ENCODE measurements around the gene HSF2BP.
"Not testable (repeated sequence)": the region's sequence is repeated elsewhere in the genome, so short reads cannot be mapped to it uniquely, and the experiment has no call there.

HSF2BP gene

DNA sequence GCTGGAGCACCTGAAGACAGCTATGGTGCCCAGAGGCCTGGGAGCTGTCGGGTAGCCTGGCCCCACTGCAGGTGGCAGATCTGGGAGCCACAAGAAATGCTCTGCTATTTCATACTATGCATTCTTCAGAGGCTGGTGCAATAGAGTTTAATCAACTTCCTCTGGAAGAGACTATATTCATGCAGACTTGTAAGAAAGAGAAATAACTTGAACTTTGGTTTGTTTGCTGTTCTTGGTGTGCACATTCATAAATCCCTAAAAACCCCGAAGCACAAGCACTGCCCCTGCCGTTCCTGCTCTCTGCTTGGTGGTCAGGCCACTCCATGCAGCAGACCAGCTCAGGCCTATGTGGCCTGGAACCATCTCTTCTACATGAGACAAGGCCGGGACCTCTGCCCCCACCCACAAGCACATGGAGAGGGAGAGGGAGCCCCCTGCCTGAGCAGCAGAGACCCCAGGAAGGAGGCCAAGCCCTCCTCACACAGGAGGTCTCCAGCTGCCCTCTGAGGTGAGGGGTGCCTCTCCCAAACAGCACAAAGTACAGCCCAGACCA lies 142.9 kb downstream of the HSF2BP start:
- not testable (repeated sequence) for H3K27me3 ChIP-seq (ENCODE audit: control insufficient read depth, insufficient read depth, low read length); H3K36me3 ChIP-seq (ENCODE audit: control insufficient read depth, low read depth, low read length); H3K27ac ChIP-seq (ENCODE audit: low read length); H3K4me1 ChIP-seq (ENCODE audit: control insufficient read depth, low read depth, low read length); H3K9me3 ChIP-seq (ENCODE audit: control insufficient read depth, low read depth, low read length); H3K9ac ChIP-seq (ENCODE audit: low read length); H3K4me3 ChIP-seq (ENCODE audit: low read length)

DNA sequence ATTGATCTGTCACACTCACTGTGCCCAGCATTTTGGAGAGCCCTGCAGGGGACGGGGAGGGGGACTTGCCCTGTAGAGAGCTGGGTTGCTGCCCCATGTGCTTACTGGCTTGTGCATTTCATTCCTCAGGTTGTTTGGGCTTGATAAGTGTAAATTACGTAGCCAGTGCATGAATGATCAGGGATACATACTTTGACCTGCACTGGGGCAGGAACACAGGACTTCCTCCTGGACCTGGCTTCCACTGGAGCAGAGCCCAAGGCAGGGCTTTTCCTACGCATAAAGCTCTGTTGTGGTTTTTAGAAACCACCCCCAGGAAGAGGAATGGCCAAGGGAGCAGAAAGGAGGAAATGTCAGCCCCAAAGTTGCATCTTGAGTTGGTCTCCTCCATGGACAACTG lies 144.5 kb downstream of the HSF2BP start:
- not testable (repeated sequence) for H3K36me3 ChIP-seq (ENCODE audit: control insufficient read depth, low read depth, low read length); H3K27ac ChIP-seq (ENCODE audit: low read length); H3K27me3 ChIP-seq (ENCODE audit: control insufficient read depth, insufficient read depth, low read length); H3K9me3 ChIP-seq (ENCODE audit: control insufficient read depth, low read depth, low read length); H3K4me1 ChIP-seq (ENCODE audit: control insufficient read depth, low read depth, low read length); H3K4me3 ChIP-seq (ENCODE audit: low read length); H3K9ac ChIP-seq (ENCODE audit: low read length)

DNA sequence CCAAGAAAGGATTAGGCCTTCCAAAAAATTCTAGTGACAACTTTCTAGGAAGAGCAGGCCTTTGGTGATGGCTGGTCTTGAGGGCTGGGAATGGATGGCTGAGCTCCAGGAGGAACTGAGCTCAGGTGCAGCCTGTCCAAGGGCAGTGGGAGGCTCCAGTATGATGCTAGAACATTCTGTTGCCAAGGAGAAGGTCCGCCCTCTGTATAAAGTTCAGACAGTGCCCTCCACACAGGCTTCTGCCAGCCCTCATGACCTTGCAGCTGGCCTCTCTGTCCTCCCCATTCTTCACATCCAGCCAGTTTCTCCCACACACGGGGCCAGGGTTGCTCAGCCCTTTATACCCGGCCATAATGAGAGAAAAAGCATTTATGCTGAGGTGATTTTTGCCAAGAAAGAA lies 146.3 kb downstream of the HSF2BP start:
- H3K9ac ChIP-seq (ENCODE audit: low read length); H3K36me3 ChIP-seq (ENCODE audit: control insufficient read depth, low read depth, low read length); H3K4me3 ChIP-seq (ENCODE audit: low read length); H3K27ac ChIP-seq (ENCODE audit: low read length); H3K4me1 ChIP-seq (ENCODE audit: control insufficient read depth, low read depth, low read length); H3K27me3 ChIP-seq (ENCODE audit: control insufficient read depth, insufficient read depth, low read length); H3K9me3 ChIP-seq (ENCODE audit: control insufficient read depth, low read depth, low read length): not testable (repeated sequence)

DNA sequence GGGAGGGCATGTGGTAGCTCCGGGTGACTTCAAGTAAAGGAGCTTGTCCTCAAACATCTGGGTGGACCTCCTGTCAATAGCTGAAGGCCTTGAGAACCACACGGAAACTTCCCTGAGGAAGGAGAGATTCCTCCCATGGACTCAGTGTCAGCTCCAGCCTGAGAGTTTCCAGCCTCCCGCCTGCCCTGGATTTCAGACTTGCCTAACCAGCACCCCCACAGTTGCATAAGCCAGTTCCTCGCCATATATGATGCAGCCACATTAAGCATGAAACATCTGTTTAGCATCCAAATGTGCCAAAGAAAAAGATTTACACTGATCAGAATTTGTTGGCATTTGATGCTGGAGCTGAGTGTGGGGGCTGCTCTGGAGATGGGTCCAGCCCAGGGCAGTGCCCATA lies 148.1 kb downstream of the HSF2BP start:
- H3K9me3 ChIP-seq (ENCODE audit: control insufficient read depth, low read depth, low read length); H3K27me3 ChIP-seq (ENCODE audit: control insufficient read depth, insufficient read depth, low read length); H3K9ac ChIP-seq (ENCODE audit: low read length); H3K4me3 ChIP-seq (ENCODE audit: low read length); H3K4me1 ChIP-seq (ENCODE audit: control insufficient read depth, low read depth, low read length); H3K27ac ChIP-seq (ENCODE audit: low read length); H3K36me3 ChIP-seq (ENCODE audit: control insufficient read depth, low read depth, low read length): not testable (repeated sequence)

DNA sequence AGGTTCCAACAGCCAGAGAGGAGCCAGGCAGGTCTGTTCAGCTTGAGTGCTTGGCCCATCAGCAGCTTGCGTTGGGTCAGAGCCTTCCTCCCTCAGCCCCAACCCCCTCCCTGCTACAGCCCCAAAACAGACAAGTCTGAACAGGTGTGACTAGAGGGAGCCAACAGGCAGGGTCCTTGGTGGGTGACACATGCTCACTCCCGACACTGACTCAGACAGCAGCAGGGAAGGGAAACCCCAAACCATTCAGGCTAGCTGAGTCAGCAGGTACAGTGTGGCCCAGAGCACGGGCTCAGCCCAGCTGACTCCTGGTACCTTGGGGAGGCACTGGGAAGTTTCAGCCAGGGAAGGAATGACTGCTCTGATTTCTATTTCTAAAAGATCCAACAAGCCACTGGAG lies 148.6 kb downstream of the HSF2BP start:
- not testable (repeated sequence) for H3K4me1 ChIP-seq (ENCODE audit: control insufficient read depth, low read depth, low read length); H3K4me3 ChIP-seq (ENCODE audit: low read length); H3K27me3 ChIP-seq (ENCODE audit: control insufficient read depth, insufficient read depth, low read length); H3K36me3 ChIP-seq (ENCODE audit: control insufficient read depth, low read depth, low read length); H3K9ac ChIP-seq (ENCODE audit: low read length); H3K9me3 ChIP-seq (ENCODE audit: control insufficient read depth, low read depth, low read length); H3K27ac ChIP-seq (ENCODE audit: low read length)

DNA sequence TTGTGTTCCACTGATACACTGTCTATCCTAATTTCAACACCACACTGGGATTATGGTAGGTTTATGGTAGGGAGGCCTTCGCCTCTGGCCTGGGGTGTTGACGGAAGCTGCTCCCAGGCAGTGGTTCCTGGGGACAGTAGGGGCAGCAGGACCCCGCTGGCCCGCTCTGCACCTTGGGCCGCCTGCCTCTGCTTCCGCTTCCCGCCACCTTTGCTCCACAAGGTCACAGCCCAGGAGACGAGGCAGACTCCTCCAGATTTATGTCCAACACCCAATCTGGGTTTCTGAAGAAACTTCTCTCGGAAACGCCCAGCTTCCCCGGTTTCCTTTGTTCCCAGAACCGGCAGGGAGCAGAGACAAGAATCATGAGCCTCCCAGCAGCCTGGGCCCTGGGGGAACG lies 155.4 kb downstream of the HSF2BP start:
- not testable (repeated sequence) for H3K36me3 ChIP-seq (ENCODE audit: control insufficient read depth, low read depth, low read length); H3K4me1 ChIP-seq (ENCODE audit: control insufficient read depth, low read depth, low read length); H3K4me3 ChIP-seq (ENCODE audit: low read length); H3K9ac ChIP-seq (ENCODE audit: low read length); H3K27me3 ChIP-seq (ENCODE audit: control insufficient read depth, insufficient read depth, low read length); H3K27ac ChIP-seq (ENCODE audit: low read length); H3K9me3 ChIP-seq (ENCODE audit: control insufficient read depth, low read depth, low read length)

DNA sequence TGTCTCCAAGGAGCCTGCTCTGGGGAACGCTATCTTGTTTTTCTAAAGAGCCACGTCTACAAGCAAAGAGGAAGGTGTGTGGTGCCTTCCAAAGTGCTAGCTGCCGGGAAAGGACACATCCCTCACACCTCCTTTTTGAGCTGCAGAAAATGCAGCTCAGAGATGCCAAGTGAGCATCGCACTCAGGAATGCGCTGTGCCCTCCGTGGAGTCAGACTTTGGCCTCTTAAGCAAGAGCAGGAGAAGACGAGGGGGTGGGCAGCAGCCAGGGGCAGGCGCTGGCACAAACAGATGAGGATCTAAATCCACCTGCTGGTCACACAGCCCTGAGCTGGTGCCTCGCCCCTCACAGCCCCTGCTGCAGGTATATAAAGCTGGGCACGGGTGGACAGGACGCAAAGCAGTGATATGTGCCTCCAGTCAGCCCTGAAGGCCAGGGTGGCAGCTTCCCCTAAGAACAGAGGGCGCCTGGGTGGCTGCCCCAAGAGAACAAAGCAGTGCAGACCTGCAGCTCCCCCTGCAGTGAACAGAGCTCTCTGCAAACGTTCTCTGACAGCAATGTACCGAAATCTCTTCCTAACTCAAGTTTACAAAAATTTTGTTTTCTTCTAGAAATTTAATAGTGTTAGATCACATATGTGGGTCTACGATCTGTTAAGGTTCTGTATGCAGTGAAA lies 156.1 kb downstream of the HSF2BP start:
- not testable (repeated sequence) for H3K36me3 ChIP-seq (ENCODE audit: control insufficient read depth, low read depth, low read length); H3K27me3 ChIP-seq (ENCODE audit: control insufficient read depth, insufficient read depth, low read length); H3K4me3 ChIP-seq (ENCODE audit: low read length); H3K9me3 ChIP-seq (ENCODE audit: control insufficient read depth, low read depth, low read length); H3K4me1 ChIP-seq (ENCODE audit: control insufficient read depth, low read depth, low read length); H3K9ac ChIP-seq (ENCODE audit: low read length); H3K27ac ChIP-seq (ENCODE audit: low read length)

DNA sequence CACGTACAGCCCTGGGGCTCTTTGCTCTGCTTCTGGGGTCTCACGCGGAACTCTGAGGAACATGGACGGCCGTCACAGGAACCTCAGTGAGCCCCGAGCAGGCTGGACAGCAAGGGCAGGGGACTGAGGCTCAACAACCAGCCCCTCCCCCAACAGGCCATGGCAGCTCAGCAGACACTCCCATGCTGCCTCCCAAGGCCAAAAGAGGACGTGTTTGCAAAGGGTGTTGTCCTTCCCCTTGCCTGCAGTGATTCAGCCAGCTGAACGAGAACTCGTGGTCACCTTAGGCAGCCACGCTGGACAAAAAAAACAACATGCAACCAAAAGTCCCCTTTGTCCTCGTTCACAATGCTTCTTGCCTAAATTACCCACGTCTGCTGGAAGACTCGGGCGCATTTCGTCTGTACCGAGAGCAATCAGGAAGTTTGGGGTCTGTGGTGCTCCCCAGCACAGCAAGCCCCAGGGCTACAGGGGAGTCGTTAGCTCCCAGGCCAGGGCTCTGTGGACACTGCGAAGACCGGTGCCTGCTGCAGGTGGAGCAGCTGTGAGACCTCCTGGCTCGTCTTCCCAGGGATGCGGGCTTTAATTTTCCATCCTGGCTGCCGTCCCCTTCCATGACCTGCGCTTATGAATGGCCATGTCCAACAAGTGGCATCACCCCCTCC lies 156.7 kb downstream of the HSF2BP start:
- H3K4me3 ChIP-seq (ENCODE audit: low read length); H3K9me3 ChIP-seq (ENCODE audit: control insufficient read depth, low read depth, low read length); H3K9ac ChIP-seq (ENCODE audit: low read length); H3K36me3 ChIP-seq (ENCODE audit: control insufficient read depth, low read depth, low read length); H3K27me3 ChIP-seq (ENCODE audit: control insufficient read depth, insufficient read depth, low read length); H3K27ac ChIP-seq (ENCODE audit: low read length); H3K4me1 ChIP-seq (ENCODE audit: control insufficient read depth, low read depth, low read length): not testable (repeated sequence)

DNA sequence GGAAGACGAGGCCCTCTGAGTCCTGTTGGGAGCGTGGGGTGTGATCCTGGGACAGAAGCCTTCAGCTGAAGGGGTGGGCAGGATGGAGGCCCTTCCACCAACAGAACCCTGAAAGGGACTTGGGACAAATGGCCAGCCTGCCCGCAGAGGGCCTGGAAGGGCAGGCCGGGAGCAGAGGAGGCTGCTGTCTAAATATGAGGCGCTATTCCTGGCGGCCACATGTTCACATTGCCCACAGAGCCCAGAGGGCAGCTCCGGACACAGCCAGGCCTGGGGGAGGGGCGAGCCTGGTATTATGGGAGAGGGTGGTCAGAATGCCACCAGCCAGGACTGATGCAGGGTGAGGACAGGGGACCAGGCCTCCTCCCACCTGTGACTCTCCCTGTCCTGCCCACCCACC lies 160.4 kb downstream of the HSF2BP start:
- H3K27me3 ChIP-seq (ENCODE audit: control insufficient read depth, insufficient read depth, low read length); H3K9ac ChIP-seq (ENCODE audit: low read length); H3K36me3 ChIP-seq (ENCODE audit: control insufficient read depth, low read depth, low read length); H3K9me3 ChIP-seq (ENCODE audit: control insufficient read depth, low read depth, low read length); H3K4me3 ChIP-seq (ENCODE audit: low read length); H3K27ac ChIP-seq (ENCODE audit: low read length); H3K4me1 ChIP-seq (ENCODE audit: control insufficient read depth, low read depth, low read length): not testable (repeated sequence)

DNA sequence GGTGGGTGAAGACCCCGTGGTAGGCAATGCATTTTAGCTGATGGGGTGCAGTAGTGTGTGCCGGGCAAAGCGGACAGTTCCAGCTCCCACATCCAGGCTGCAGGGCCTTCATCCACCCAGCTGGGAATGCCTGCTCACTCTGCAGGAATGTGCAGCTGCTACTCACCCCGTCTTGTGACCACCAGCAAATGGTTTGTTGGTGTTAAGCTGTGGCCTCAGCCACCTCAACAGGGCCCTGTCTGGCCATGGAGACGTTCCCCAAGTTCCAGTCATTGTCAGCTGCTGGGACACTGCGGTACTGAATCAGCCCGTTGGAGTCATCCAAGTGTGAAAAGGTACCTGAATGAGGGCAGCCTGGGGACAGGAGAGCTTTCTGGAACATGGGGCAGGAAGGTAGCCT lies 161.2 kb downstream of the HSF2BP start:
- not testable (repeated sequence) for H3K9ac ChIP-seq (ENCODE audit: low read length); H3K9me3 ChIP-seq (ENCODE audit: control insufficient read depth, low read depth, low read length); H3K4me1 ChIP-seq (ENCODE audit: control insufficient read depth, low read depth, low read length); H3K36me3 ChIP-seq (ENCODE audit: control insufficient read depth, low read depth, low read length); H3K27ac ChIP-seq (ENCODE audit: low read length); H3K4me3 ChIP-seq (ENCODE audit: low read length); H3K27me3 ChIP-seq (ENCODE audit: control insufficient read depth, insufficient read depth, low read length)

DNA sequence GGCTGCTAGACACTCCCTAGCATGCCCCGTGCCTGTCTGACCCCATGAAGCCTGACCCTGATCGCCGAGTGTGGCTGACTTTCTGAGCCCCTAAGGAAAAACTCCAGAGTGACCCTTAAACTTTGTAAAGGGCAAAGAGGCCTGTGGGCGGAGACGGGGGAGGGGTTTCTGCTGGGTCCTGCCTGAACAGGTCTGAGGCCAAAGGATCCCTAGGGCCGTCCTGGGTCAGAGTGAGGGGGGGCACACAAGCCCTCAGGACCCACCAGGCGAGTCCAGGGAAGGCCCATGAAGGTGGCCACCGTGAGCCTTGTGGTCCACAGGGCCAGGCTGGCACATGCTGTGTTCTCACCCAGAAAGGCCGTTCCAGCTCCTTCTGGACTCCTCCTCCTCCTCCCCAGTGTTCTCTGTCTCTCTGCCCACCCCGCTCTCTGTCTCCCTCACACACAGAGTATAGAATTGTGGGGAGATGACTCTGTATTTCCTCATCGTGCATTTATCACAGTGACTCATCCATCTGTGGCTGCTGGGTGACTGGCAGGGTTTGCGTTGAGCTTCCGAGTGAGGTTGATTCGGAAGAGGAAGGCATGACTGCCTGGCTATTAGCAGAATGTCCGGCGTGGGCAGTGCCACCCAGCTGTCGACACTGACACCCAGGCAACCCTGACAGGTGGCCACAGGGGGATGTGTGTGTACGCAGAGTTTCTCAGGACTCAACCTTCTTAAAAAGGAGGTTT lies 164.8 kb downstream of the HSF2BP start:
- H3K4me1 ChIP-seq (ENCODE audit: control insufficient read depth, low read depth, low read length); H3K27me3 ChIP-seq (ENCODE audit: control insufficient read depth, insufficient read depth, low read length); H3K27ac ChIP-seq (ENCODE audit: low read length): not testable (repeated sequence)

DNA sequence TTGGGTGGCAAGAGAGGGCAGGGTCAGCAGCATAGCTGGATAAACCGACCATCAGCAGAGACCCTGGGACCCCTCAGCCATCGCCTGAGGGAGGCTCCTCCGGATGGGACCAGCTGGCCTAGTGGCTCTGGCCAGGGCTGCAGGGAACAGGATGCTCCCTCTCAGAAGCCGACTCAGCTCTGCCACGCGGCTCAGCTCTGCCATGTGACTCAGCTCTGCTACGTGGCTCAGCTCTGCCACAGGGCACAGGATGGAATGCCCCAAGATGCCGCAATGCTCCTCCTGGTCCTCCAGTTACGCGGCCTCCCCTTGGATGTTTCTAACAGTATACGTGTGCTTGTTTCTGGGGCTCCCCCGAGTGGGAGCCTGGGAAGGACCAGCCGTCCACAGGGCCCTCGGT lies 165.8 kb downstream of the HSF2BP start:
- H3K27me3 ChIP-seq (ENCODE audit: control insufficient read depth, insufficient read depth, low read length); H3K4me1 ChIP-seq (ENCODE audit: control insufficient read depth, low read depth, low read length); H3K9ac ChIP-seq (ENCODE audit: low read length); H3K9me3 ChIP-seq (ENCODE audit: control insufficient read depth, low read depth, low read length); H3K36me3 ChIP-seq (ENCODE audit: control insufficient read depth, low read depth, low read length); H3K4me3 ChIP-seq (ENCODE audit: low read length); H3K27ac ChIP-seq (ENCODE audit: low read length): not testable (repeated sequence)

More for the DNA sequence above, 164.8 kb downstream of the HSF2BP start:
- not testable (repeated sequence) for H3K36me3 ChIP-seq (ENCODE audit: control insufficient read depth, low read depth, low read length); H3K9me3 ChIP-seq (ENCODE audit: control insufficient read depth, low read depth, low read length); H3K4me3 ChIP-seq (ENCODE audit: low read length); H3K9ac ChIP-seq (ENCODE audit: low read length)
